Nephron progenitor cell (in vitro differentiated cells): ENCODE measurements around the gene CNTNAP2.

Experiments
- DNase-seq: peaks from one replicate; pipeline ENCODE4 v3.0.0; 2021
- H3K27ac Mint-ChIP-seq: 2 replicates; pipeline ENCODE4 v1.8.0; 2021; ENCODE audit warnings: mild to moderate bottlenecking, moderate library complexity, mixed read lengths
- H3K27me3 Mint-ChIP-seq: 2 replicates; pipeline ENCODE4 v1.8.0; 2021; ENCODE audit warnings: mild to moderate bottlenecking, low read depth, mixed read lengths; ENCODE audit not compliant: poor library complexity
- H3K36me3 Mint-ChIP-seq: 2 replicates; pipeline ENCODE4 v1.8.0; 2021; ENCODE audit warnings: low read depth, mixed read lengths
- H3K4me1 Mint-ChIP-seq: 2 replicates; pipeline ENCODE4 v1.8.0; 2021; ENCODE audit warnings: mixed read lengths
- H3K4me3 Mint-ChIP-seq: 2 replicates; pipeline ENCODE4 v1.8.0; 2021; ENCODE audit warnings: mild to moderate bottlenecking, moderate library complexity, mixed read lengths
- H3K9me3 Mint-ChIP-seq: 2 replicates; pipeline ENCODE4 v1.8.0; 2021; ENCODE audit warnings: mild to moderate bottlenecking, moderate library complexity, mixed read lengths
- TF ChIP-seq, protein P1 (sequence below): fragments of 200-600 bp; sonication (generic); IDR thresholded peaks from 2 replicates; pipeline ENCODE4 v1.5.0; 2021; ENCODE audit warnings: antibody characterized with exemption

CNTNAP2 gene

DNA sequence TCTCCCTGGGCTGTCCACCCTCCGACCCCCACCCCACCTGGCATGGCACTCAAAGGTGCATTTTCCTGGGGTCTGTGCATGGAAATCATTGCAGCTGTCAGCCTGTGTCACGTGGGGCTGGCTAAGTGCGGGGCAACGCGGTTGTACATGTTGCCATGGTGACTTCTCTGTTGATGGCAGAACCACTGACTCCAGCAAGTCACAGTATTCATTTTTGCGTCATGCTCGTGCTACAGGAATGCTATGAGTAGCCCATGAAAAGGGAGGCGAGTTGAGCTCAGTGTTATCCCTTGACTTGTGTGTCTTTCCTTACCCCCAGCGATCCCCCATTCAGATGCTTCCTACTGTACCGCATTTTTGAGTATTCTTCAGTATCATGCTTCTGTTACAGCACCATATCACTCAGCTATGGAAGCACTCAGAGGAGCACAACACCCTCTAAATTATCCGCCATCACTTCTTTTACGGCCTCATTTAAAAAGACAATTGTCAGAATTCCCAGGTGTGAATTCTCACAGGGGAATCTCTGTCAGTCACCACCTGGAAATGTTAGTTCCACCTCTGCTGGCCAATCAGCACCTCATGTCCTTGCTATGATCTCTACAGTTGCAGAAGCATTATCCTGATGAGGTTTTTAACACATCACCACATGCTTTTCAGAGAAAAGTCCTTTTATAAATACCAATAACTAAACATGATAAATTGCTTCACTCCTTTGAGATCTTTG lies 2279.6 kb downstream of the CNTNAP2 start:
- Mint-ChIP-seq H3K9me3 (no peaks in the 10 kb centered on the region), H3K27ac (peak overlapping the region; percentile 57), H3K4me3 (no peak overlapping the region), H3K36me3 (no peaks in the 10 kb centered on the region), H3K4me1 (peaks cover 17% of the 10 kb centered on the region), H3K27me3 (peaks cover 28% of the 10 kb centered on the region)
- peak; percentile 5 for DNase-seq
- TF ChIP-seq, protein P1, sequence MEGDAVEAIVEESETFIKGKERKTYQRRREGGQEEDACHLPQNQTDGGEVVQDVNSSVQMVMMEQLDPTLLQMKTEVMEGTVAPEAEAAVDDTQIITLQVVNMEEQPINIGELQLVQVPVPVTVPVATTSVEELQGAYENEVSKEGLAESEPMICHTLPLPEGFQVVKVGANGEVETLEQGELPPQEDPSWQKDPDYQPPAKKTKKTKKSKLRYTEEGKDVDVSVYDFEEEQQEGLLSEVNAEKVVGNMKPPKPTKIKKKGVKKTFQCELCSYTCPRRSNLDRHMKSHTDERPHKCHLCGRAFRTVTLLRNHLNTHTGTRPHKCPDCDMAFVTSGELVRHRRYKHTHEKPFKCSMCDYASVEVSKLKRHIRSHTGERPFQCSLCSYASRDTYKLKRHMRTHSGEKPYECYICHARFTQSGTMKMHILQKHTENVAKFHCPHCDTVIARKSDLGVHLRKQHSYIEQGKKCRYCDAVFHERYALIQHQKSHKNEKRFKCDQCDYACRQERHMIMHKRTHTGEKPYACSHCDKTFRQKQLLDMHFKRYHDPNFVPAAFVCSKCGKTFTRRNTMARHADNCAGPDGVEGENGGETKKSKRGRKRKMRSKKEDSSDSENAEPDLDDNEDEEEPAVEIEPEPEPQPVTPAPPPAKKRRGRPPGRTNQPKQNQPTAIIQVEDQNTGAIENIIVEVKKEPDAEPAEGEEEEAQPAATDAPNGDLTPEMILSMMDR = no peak

DNA sequence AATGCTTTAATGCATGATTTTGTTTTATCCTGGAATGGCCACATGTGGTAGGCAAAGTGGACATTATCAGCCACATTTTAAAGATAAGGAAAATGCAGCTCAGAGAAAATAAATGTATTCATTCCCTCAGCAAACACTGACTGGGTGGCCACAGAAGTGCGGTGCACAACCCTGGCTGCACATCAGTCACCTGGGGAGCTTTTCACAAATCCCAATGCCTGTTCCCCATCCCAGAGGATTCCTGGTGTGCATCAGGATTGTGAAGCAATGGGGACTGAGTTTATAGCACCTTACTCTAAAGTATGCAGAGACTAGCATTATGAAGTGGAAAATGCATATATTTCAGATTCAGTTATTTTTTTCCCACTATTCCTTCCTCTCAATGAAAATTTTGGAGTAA lies 2280.5 kb downstream of the CNTNAP2 start:
- H3K9me3 Mint-ChIP-seq = no peaks in the 10 kb centered on the region
- no peak for DNase-seq
- H3K4me1 Mint-ChIP-seq = peaks cover 20% of the 10 kb centered on the region
- peaks cover 28% of the 10 kb centered on the region for H3K27me3 Mint-ChIP-seq
- no peak overlapping the region for H3K4me3 Mint-ChIP-seq
- TF ChIP-seq, protein P1 = no peak
- H3K27ac Mint-ChIP-seq = no peak overlapping the region
- no peaks in the 10 kb centered on the region for H3K36me3 Mint-ChIP-seq

DNA sequence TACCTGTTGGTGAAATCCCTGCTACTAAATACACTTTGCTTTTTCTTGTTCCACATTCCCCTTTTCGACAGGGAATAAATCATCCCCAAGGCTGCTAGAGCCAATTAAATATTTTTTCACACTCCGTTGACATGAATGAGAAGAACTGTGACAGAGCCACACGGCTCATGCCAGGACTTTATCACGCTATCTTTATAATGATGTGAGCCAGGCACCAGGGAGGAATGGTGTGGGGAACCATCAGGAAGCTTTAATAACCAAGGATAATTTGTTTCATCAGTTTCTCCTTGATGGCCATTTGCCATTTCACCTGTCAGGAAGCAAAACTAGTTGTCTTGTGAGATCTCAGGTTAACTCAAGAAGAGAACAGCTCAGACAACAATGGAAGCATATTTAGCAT lies 2280.9 kb downstream of the CNTNAP2 start:
- no peaks in the 10 kb centered on the region for H3K36me3 Mint-ChIP-seq
- H3K27ac Mint-ChIP-seq = no peak overlapping the region
- no peak for DNase-seq
- H3K4me3 Mint-ChIP-seq = no peak overlapping the region
- TF ChIP-seq, protein P1 = no peak
- peaks cover 22% of the 10 kb centered on the region for H3K4me1 Mint-ChIP-seq
- H3K27me3 Mint-ChIP-seq = peaks cover 26% of the 10 kb centered on the region
- no peaks in the 10 kb centered on the region for H3K9me3 Mint-ChIP-seq

DNA sequence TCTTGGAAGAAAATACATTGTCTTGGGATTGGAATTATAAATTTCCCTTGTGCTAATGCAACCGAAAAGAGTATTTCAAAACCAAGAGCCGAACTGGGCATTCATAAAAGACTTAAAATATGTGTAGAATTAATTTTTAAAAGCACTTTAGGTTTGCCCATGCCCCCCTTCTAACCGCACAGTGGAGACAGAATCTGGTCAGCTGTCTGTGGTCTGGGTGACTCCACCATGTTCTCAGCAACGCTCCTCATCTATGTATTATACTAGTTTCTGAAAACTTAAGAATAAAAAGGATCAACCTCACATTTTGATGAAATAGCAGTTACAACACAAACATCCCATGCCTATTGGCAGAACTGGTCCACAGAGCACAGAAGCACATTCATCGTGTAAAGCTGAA lies 2281.4 kb downstream of the CNTNAP2 start:
- DNase-seq = no peak
- Mint-ChIP-seq H3K4me1 (peaks cover 24% of the 10 kb centered on the region), H3K27me3 (peaks cover 25% of the 10 kb centered on the region), H3K36me3 (no peaks in the 10 kb centered on the region), H3K27ac (no peak overlapping the region), H3K4me3 (no peak overlapping the region), H3K9me3 (no peaks in the 10 kb centered on the region)
- TF ChIP-seq, protein P1 = no peak

DNA sequence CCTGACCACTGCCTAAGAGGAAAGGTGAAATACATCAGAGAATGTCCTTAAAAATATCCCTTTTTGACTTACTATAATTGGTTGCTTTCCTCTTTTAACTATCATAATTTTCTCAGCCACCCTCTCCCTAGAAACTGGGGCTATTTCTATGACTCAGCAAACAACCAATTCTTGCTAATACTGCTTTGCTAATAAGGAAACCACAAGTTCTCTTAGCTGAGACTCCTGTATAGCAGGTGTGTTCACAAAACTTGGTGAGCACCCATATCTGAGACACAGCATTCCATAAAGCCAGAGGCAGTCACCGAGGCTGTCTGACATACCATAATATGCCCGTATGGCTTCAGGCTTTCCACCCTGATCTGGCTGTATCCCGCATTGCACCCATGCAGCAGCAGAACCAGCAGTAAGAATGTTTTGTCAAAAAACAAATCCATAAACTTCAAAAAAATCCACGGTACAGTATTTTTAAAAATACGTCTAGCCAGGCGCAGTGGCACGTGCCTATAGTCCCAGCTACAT lies 2282.3 kb downstream of the CNTNAP2 start:
- Mint-ChIP-seq H3K36me3 (no peaks in the 10 kb centered on the region), H3K4me1 (peaks cover 28% of the 10 kb centered on the region), H3K27ac (no peak overlapping the region), H3K9me3 (no peaks in the 10 kb centered on the region), H3K4me3 (no peak overlapping the region), H3K27me3 (peaks cover 25% of the 10 kb centered on the region)
- no peak for DNase-seq
- TF ChIP-seq, protein P1 = no peak

DNA sequence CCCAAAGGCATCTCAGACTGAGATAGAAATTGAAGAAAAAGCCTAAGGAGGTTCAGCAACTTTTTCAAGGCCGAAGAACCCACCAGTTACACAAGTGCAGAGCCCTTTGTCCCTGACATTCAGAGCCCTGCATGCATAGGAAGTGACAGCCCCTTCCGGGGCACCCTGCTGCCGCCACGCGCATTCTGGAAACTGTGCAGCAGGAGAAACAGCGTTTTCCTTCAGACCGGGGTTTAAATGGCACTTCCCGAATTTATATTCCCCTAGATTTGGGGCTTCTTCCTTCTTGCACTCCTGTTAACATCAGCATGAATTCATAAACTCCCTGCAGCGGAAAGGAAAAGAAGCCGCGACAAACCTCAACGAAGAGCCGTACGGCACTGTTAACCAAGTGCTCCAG lies 2283.5 kb downstream of the CNTNAP2 start:
- H3K36me3 Mint-ChIP-seq = no peaks in the 10 kb centered on the region
- TF ChIP-seq, protein P1 = no peak
- H3K4me1 Mint-ChIP-seq = peaks cover 25% of the 10 kb centered on the region
- peaks cover 21% of the 10 kb centered on the region for H3K27me3 Mint-ChIP-seq
- DNase-seq = no peak
- no peak overlapping the region for H3K4me3 Mint-ChIP-seq
- H3K27ac Mint-ChIP-seq = peak overlapping the region; percentile 44
- H3K9me3 Mint-ChIP-seq = no peaks in the 10 kb centered on the region
